HG02623 (cell line): ENCODE data around the gene PGAM1.
"Not testable (repeated sequence)": the region's sequence is repeated elsewhere in the genome, so short reads cannot be mapped to it uniquely, and the experiment has no call there.

Source experiments
- ATAC-seq: cut with Tn5 transposase; IDR thresholded peaks from one replicate; pipeline ENCODE4 v1.9.1; 2021; ENCODE audit warnings: moderate library complexity; ENCODE audit not compliant: unreplicated experiment

PGAM1 gene

DNA sequence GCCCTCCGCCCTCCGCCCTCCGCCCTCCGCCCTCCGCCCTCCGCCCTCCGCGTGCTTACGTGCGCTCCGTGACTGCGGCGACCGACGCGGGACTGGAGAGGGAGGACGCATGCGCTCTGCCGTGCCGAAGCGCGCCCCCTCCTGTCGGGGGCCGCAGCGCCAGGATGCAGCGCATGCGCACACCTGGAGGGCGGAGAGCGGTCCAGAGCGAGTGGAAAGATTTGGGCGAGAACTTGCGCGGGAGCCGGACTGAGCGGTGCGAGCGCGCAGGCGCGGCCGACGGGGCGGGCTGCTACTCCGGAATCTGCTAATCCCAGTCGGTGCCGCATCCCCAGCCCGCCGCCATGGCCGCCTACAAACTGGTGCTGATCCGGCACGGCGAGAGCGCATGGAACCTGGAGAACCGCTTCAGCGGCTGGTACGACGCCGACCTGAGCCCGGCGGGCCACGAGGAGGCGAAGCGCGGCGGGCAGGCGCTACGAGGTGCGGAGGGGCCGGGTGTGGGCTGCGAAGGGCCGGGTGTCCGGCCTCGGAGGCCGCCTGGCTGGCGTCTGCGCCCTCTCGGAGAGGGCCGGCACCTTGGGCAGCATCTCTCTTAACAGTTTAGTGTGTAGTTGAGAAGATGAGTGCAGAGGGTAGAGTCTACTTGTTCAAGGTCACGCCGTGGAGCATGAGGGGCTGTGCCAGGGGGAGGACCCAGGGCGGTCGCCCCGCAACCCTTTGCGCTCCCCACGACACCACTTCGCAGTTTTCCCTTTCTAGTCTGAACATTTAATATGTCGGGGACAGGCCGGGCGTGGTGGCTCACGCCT is at the start of gene PGAM1:
PGAM1 (plus strand) TSS at position 228 of the 812 bp plus-strand sequence; CDS start at position 345, 117 bp downstream.
- ATAC-seq: peak; percentile 92

DNA sequence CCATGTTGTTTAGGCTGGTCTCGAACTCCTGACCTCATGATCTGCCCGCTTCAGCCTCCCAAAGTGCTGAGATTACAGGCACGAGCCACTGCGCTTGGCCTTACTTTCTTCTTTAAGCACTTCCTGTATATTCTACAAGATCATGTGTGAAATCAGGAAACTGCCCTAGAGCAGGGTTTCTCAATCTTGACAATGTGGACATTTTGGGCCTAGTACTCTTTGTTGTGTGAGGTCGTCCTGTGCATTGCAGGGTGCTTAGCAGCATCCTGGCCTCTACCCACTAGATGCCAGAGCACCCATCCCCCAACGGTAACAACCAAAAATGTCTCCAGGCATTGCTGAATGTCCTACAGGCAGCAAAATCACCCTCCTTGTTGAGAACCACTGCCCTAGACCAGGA is 49.6 kb upstream of the PGAM1 start:
- ATAC-seq: no peak

DNA sequence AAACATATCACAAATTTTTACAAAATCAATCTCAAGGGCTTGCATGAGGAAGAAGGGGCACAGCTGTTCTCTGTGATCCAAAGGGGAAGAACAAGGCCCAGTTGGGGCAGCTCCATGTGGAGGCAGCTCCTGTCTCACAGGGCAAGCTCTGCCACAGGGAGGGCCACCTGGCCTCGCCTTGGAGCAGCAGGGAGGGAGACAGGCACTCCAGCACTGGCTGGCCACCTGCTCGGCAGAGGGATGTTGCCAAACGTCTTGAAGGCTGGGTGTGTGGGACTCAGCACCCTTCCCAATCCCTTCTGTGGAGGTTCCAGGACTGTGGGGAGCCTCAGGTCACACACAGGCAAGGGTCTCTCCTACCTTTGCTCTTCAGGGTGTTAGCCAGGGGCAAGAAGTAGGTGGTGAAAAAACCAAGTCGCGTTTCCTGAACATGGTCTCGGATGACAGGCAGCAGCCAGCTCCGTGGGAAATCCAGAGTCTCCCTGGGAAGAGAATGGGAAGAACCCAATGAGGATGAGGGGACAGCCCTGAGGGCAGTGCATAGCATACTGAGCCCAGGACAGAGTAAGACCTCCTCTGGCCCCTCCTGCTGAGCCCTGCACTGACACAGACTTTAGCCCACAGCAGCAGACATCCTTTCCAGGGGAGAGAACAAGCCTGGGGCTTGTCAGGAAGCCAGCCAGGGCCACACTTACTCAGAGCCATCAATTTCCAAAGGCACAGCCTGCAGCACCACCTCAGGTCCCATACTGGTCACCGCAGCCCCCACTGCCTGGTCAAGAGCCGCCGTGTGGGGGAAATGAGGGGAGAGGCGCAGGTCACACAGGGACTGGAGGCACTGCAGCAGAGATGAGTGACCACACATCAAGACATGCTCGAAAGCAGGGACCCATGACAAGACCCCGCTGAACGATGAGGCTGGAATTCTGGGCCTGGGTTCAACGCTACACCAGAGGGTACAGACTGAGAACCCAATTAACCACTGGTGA is 46.8 kb upstream of the PGAM1 start:
- no peak for ATAC-seq

DNA sequence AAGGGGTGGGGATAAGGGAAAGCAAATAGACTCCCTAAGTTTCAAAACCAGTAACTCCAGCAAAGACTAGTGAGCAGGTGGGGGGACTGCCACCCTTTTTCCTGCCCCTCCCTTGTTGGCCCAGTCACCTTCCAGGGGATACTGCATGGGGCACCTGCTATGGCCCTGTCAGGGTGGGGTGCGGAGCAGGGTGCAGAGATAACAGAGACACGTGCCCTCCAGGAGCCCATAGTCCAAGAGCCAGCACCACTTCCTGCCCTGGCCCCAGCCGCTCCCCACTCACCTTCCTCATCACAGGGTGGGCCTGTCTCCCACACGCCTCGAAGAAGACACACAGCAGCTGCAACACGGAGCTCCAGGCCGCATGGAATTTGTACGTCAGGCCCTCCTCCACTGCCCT is 45.5 kb upstream of the PGAM1 start:
- ATAC-seq: no peak

DNA sequence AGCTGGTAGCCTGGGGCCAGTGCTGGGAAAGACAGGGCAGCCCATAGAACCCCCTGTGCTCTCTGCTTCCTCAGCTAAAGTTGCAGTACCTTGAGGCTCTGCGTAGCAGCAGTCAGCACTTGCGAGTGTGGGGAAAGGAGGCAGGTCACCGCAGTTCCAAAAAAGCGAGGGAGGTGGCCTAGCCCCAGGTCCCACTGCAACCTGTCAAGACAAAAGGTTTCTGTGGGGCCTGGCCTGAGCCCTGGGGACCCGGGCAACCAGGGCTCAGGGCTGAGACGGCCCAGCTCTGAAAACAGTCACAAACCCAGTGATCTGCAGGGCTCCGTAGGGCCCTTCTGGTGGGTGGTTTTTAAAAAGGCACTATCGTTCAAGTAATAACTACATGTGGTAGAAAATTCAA is 44.4 kb upstream of the PGAM1 start:
- ATAC-seq: no peak

DNA sequence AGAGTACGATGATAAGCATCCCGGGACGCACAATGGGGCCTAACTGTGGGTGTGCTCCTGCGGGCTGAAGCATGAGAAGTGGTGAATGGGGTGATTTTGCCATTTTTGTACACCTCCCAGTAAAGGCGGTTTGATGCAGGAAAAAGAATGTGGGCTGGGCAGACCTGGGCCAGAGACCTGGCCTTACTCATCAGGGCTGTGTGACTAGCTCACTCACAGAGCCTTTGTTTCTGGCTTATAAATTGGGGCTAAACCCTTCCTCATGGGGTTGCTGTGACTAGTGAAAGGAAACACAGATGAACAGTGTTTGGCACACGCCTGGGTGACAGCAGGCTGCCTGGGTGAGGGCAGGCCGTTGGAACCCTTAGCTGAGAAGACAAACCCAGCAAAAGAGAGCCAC is 42.8 kb upstream of the PGAM1 start:
- no peak for ATAC-seq

DNA sequence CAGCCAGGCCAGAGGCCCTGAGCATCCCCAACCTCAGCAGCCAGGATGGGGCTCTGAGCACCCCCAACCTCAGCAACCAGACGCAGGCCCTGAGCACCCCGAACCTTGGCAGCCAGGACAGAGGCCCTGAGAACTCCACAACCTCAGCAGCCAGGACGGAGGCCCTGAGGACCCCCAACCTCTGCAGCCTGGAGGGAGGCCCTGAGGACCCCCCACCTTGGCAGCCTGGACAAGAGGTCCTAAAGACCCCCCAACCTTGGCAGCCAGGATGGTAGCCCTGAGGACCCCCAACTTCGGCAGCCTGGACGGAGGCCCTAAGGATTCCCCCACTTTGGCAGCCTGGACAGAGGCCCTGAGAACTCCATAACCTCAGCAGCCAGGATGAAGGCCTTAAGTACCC is 41.8 kb upstream of the PGAM1 start:
- no peak for ATAC-seq

DNA sequence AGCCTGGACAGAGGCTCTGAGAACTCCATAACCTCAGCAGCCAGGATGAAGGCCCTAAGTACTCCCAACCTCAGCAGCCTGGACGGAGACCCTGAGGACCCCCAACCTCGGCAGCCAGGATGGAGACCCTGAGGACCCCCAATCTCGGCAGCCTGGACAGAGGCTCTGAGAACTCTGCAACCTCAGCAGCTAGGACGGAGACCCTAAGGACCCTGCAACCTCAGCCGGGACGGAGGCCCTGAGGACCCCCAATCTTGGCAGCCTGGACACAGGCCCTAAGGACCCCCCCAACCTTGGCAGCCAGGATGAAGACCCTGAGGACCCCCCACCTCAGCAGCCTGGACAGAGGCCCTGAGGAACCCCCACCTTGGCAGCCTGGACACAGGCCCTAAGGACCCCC is 41.4 kb upstream of the PGAM1 start:
- ATAC-seq: no peak

DNA sequence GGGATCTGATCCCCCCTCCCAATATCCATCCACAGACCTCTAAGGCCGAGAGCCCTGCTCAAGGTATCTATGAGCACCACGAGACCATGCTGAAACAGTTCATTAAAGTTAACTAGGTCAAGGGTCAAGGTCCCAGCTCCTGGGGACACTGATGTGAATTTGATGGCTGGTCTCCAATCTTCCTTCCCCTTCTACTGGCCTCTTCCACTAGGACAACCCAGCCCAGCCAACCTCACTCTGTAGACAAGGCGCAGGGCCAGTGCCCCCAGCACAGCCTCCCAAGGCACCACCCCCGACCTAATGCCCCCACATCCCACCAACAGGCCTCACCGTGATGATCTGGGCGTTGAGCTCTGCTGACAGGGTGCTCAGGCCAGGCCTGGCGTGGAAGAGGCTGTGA is 40.4 kb upstream of the PGAM1 start:
- ATAC-seq: no peak

DNA sequence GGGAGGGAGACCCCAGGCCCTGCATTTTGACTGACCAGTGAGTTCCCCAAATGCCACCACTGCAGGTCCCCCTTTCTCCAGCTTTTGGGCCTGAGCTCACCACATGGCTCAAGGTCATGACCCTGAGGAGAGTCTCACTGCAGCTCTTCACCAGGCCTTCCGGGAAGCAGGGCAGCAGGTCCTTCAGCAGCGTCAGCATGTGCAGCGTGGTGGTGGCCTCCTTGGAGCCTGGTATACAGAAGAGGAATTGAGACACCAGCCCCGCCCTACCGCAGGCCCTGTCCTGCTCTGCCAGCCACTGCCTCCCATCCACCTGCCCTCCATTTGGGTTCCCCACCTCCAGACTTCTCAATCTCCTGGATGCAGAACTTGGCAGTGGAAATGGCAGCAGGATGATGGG is 37.8 kb upstream of the PGAM1 start:
- no peak for ATAC-seq

DNA sequence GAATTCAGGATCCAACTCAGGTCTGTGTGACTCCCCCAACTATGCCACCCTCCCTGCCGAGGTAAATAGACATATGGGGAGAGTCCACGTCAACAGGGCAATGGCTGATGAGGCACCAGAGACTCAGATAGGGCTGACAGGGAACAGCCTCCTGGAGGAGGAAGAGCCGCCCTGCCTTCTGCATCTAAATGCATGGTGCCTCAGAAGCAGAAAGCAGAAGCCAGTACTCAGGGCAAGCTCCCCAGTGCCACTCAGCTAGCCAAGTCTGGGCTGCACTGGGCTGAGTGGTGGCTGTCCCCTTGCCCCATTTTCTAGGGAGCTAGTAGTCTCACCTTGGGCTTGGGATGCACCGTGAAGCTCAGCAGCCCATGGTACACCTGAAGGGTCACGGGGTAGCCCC is 35.9 kb upstream of the PGAM1 start:
- no peak for ATAC-seq

DNA sequence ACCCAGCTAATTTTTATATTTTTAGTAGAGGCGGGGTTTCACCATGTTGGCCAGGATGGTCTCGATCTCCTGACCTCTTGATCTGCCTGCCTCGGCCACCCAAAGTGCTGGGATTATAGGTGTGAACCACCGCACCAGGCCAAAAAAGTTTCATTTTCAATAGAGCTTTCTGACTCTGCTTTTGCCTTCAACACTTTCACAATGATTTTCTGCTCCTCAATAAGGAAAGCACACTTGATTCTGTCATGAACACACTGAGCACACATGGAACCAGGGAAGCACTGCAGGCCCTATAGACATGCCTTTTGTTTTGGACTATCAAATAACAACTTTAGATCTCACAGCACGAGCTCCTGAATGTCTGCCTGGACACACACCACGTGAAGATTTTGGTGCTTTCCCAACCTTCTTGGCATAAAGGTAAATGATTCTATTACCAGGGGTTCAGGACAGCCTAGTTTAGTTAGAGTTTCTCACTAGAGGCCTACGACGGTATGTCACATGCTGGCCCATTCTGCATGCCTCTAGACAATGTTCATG is 32.9 kb upstream of the PGAM1 start:
- no peak for ATAC-seq

DNA sequence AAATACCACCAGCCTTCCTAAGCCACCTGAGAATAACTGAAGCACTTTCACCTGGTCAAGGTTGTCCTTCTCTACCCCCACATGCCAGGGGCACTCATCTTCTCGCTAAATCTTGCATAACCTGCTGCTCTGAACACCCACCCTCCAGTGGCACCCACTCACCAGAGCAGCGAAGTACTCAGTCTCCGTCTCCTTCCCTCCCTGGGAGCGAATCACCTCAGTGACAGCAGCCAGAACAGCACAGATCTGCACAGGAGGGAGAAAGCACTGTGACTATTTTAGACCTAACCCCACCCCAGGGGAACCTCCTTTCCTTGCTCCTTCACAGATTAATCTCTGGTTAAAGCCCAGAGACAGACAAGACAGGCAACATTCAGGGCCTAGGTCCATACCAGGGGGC is 29.9 kb upstream of the PGAM1 start:
- ATAC-seq: no peak

DNA sequence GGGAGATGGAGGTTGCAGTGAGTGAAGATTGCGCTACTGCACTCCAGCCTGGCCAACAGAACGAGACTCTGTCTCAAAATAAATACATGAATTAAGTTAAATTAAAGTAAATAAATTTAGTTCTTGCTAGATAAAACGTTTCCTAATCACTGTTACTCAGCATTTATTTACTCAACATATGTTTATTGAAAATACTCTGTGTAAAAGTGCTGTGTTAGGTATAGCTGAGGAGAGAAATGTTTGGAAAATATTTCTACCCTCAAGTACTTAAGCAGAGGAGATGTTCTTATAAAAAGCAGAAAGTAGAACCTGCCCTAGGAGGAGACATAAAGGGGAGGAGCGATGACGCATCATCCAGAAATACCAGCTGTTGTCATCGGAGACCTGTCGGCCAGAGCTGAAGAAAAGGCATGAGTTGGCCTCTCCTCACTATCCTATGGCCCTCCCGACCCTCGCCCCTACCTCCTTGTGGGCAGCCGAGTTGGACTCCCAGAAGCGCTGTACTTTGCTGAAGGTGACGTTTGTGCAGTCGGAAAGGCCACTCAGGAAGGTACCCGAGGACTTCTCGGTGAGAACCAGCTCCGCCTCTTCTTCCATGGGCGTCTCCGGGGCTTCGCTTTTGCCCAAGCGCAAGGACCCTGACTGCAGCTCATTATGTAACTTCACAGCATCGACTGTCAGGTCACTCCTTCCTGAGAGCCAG is 26.0 kb upstream of the PGAM1 start:
- ATAC-seq: no peak

DNA sequence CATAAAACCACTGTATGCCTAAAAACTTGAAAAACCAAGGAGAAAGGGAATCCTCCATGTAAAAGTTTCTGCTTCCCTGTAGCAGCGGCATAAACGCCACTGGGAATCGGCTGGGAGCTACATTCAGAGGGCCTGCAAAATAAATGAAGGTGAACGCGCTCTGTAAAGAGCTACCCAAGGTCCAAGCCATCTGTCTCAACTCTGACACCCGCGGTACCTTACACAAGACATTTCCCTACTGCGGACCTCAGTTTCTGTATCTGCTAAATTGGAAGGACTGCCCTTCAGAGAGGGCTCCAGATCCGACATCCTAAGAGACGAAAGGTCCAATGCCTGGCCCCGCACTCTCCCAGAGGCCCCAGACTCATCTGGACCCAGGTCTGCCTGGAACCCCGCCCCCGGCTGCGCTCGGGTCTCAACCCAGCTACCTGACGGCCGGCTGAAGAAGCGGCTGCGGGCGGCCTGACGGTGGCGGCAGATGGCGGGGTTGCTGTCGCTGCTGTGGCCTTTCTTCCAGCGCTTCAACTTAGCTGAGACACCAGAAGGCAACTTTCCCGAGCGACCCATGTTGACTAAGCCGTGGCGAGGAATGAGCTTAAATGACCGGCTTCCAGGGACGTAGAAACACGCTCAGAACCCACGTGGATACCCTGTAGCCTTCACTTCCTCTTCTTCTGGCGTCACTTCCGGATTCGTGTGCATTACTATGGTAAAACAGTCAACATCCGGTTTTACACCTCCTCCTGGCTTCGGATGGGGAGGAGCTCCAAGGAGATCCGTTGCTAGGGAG is 25.1 kb upstream of the PGAM1 start, which contains the start of gene RRP12:
RRP12 (minus strand) TSS at position 676 of the 790 bp plus-strand sequence; CDS start at position 567, 109 bp downstream.
- peak; percentile 98 for ATAC-seq

DNA sequence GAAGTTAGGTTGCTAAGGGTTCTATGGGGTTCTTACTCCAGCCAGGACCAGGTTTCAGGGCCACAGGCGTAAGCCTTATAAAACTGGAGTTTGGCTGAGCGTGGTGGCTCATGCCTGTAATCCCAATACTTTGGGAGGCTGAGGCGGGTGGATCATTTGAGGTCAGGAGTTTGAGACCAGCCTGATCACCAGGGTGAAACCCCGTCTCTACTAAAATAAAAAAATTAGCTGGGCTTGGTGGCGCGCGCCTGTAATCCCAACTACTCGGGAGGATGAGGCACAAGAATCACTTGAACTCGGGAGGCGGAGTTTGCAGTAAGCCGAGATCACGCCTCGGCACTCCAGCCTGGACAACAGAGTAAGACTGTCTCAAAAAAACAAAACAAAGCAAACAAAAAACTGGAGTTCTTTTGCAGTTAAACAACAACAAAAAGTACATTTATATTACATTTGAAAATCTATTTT is 24.5 kb upstream of the PGAM1 start:
- ATAC-seq: no peak

DNA sequence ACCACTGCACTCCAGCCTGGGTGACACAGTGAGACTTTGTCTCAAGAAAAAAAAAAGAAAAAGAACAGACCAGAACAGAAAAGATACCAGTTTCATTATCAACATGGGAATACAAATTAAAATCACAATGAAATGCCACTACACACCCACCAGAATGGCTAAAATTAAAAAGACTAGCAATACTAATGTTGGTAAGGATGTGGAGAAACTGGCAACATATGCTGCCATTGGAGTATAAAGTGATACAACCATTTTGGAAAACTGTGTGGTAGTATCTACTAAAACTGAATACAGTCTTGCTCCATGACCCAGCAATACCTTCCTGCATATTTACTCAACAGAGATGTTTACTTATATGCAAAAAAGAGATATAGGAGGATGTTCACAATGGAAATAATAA is 21.9 kb upstream of the PGAM1 start:
- no peak for ATAC-seq

DNA sequence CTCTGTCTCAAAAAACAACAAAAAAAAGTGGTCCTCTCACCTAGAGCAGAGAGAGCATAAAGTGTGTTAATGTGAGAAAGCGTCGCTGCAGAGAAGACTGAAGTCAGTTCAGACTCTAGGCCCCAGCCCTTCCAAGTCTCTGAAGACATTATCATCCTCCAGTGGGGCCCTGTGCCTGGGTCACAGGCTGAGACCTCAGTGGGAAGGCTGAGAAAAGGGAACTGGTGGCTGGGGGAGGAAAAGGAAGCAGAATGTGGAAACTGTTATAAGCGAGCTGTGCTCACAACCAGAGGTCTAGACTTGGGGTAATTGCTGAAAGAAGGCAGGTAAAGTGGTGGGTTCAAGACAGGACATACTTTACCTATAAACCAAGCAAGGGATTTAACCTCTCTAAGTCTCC is 19.9 kb upstream of the PGAM1 start:
- ATAC-seq: no peak

DNA sequence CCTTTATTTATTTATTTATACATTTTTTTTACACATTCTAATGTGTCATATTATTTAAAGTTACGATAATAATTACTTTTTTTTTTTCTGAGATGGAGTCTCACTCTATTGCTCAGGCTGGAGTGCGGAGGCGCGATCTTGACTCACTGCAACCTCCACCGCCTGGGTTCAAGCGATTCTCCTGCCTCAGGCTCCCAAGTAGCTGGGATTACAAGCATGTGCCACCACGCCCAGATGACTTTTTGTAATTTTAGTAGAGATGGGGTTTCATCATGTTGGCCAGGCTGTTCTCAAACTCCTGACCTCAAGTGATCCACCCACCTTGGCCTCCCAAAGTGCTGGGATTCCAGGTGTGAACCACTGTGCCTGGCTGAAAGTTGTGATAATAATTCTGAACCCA is 19.5 kb upstream of the PGAM1 start:
- not testable (repeated sequence) for ATAC-seq
